Dermis blood vessel endothelial cell (primary cell): ENCODE measurements around the gene LRMDA. TPM values are rescaled to one million over a fixed set of nuclear protein-coding genes. Genes with fewer than 3 reads are reported as not detected.

Source experiments
- DNase-seq: peaks from one replicate; pipeline ENCODE4 v3.0.0; 2010
- total RNA-seq: library from RNA; depleted of rRNA; stranded (reverse); fragments of >200 nt; gene quantifications from 2 replicates; pipeline ENCODE4 v1.2.3, GENCODE V29; 2014

The LRMDA gene
- total RNA-seq, 1 donor from 2014 or later = 27.4 TPM

DNA sequence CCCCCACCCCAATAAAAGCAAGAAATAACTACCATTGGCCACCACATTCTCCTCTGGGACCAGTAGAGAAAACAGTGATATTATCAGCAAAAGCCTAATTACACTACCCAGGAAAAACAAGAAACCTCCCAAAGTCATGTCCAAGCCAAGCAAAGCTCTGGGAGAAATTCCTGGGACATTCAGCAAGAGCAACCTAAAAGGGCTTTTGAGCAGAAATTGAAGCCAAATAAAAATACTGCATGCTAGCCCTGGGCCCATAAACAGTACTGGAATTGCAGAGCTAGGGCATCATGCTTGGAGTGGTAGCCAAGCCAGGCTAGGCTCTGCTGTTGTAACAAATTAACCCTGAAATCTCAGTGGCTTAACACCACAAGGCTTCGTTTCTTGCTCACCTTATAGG lies 347.9 kb downstream of the LRMDA start:
- DNase-seq = no peak

GRCh38 chr10:75782463-75783248 lies 351.2 kb downstream of the LRMDA start:
- DNase-seq = no peak

DNA sequence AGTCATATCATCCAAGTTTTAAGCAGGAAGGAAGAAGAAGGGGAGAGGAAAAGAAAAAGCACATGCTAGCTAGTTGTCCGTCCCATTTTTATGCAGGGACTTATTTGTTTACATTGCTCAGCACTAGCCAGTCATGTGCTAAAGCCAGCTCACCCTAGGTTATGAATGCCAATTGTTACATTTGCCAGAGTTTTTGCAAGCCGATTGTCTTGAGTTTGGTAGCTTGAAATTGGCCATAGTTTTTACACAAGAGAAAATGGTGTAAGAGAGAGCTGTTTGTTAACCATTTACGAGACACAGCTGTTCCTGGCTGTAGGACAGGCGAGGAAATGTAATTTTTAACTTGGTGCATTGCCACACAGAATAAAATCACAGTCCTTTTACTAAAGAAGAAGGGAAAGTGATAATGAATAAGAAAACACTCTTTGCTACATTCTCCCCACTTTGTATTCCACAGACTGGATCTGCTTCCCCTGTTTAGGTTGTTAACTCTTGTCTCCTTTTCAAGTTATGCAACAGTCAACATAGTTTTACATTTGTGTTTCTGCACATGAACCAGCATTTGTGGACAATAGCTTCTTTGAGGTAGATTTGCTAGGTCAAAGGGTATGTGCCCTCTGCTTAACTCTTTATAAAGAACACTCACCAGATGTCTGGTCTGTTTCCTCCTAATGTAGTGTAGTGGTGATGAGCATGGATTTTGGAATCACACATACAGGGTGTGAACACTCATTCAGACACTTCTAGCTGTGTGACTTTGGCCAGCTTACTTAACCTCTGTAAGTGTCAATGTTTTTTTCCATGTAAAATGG lies 357.2 kb downstream of the LRMDA start:
- peak; percentile 20 for DNase-seq

GRCh38 chr10:75793848-75794247 lies 362.4 kb downstream of the LRMDA start:
- no peak for DNase-seq

DNA sequence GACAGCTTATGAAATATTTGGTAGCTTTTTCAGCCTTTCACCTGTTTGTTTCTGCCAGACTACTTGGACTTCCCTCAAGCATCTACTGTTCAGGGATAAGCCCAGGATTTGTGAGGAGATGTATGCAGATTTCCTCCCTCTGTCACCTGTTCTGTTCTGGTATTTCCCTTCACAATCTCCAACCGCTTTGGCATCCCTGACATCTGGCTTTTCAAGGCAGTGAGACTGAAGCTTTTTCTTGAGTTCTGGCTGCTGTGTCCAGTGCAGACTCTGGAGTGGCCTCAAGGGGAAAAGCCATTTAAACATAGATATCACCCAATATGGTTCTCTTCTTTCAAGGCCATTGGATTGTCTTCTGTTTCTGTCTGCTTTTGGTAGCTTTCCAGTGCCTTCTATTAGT lies 369.7 kb downstream of the LRMDA start:
- DNase-seq = no peak

- no peak for DNase-seq
These were observed 370.2 kb downstream of the LRMDA start for GRCh38 chr10:75801661-75802060.

GRCh38 chr10:75803121-75803520 lies 371.7 kb downstream of the LRMDA start:
- DNase-seq = no peak

GRCh38 chr10:75803816-75804552 lies 372.6 kb downstream of the LRMDA start:
- DNase-seq = no peak

DNA sequence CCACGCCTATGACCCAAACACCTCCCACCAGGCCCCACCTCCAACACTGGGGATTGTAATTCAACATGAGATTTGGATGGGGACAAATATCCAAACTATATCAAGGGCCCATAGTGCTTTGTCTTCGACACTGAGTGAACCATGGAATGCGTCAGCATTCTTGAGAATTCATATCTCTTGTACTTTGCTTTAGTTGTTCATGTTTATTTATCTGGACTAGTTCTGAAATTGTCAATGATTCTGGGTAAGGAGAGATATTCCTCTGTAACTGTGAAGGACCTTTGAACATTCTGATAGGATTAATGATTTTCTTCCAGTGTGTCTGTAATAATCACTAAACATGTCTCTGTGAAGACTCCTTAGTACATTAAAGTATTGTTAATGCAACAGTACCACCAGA lies 374.8 kb downstream of the LRMDA start:
- DNase-seq = no peak

DNA sequence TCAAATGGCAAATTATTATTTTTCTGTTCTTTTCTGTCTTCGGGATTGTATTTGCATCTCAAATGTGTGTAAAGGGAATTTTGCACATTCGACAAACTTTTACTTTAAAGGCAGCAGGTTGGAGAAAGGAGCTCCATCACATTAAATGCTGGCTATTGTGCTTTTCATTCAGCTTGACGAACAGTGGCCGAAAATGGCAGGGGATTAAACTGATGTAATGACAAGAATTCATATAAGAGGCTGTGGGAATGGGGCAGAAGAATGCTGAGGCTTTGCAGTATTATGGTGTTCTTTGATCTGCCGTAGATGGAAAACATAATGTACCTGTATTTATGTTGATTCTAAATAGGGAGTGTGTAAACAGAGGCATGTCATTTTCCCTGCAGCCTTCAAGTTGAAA lies 376.0 kb downstream of the LRMDA start:
- DNase-seq = no peak

GRCh38 chr10:75809003-75809402 lies 377.6 kb downstream of the LRMDA start:
- no peak for DNase-seq

DNA sequence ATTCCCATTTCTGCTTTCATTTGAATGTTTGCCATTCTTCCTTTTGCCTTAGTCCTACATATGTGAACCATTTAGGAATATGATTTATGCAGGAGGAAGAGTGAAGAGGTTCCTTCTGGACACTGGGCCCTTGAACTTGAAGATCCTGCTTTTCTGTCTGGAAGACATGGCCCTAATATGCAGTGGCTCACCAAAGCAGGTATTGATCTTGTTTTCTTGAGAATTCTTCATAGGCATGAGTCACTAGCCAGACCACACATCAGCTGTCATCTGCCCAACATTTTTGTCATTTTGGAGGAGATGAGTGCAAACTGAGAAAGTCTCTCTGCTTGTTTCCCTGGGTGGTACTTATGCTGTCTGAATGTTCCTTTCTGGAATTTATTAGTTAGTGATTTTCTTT lies 382.6 kb downstream of the LRMDA start:
- DNase-seq = no peak

DNA sequence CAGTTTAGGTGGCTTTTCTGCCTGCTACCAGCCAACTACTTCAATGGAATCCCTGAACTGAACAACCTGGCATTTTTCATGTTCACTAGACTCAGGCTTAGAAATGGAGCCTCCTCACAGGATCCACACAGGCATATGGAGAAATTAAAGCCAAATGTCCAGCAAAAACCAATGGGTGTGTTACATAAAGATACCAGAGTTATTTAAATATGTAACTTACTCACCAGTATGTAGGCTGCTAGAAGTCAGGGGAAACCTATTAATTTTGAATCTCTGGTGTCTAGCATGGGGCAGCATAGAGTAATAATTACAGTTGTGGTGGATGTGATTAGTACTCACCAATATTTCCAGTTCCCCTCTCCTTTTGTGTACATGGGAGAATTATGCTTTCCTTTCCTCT lies 383.6 kb downstream of the LRMDA start:
- no peak for DNase-seq

DNA sequence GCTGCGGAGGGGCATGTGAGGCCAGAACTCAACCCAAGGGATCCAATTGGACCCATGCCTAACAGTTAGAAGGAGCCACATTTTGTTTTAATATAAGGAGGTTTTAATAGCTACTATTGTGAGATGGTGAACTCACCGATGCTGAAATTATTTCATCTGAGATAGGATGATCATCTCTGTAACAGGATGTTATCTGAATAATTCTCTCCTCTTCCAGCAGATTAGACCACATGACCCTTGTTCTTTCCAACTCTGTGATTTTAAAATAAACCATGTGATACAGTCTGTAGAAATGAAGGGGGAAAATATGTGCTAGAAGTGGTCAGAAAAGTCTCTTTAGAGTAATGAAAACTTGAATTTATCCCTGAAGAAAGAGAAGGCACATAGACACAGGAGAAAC lies 385.8 kb downstream of the LRMDA start:
- DNase-seq = no peak

DNA sequence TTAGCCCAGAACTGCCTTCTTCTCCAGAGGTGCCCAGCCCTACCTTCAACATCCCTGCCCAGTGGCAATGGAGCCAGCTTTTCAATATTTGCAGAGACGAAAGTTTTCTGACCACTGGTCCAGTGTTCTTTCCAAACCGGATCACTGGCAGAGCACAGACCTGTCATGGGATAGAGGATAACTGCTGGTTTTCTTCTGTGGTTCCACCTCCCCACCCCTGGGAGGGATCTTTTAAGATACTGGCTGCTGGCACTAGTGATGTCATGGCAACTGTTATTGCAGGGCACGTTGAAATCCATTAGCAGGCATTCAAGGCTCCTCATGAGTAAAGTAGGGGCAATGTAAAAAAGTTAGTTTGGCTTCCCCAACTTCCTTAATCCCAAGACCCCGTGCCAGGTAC lies 387.1 kb downstream of the LRMDA start:
- no peak for DNase-seq

GRCh38 chr10:75825235-75825634 lies 393.8 kb downstream of the LRMDA start:
- DNase-seq = no peak

- DNase-seq = no peak
These were observed 394.2 kb downstream of the LRMDA start for GRCh38 chr10:75825661-75826060.

- no peak for DNase-seq
These were observed 395.4 kb downstream of the LRMDA start for GRCh38 chr10:75826846-75827245.

GRCh38 chr10:75827587-75828021 lies 396.2 kb downstream of the LRMDA start:
- no peak for DNase-seq

DNA sequence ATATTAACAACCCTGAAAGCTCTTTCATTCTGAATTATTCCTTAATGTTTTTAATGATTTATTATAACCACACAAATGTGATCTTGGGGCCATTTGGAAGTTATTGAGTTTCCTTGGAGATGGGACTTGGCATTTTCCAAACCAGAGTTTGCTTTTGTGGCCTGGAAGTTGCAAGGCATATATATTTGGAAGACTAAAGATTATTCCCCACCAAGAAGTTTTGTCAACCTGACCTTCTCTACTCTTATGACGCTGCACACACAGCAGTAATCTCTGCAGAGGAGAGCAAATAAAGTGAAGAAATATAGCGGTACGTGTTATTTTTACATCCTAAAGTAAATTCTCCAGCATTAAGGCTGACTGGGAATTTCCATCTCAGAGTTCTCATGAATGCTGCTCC lies 397.0 kb downstream of the LRMDA start:
- no peak for DNase-seq

GRCh38 chr10:75836064-75836463 lies 404.6 kb downstream of the LRMDA start:
- DNase-seq = no peak

GRCh38 chr10:75838486-75838885 lies 407.1 kb downstream of the LRMDA start:
- DNase-seq = no peak

- no peak for DNase-seq
These were observed 407.6 kb downstream of the LRMDA start for GRCh38 chr10:75839020-75839419.
